AG04449 (cell line): ENCODE results near the gene IP6K3.

ENCODE experiments used
- CTCF ChIA-PET: fragments of 350-600 bp; formaldehyde crosslinking; extraction: SDS; loops from one replicate; lab custom pipeline; 2021; ENCODE audit warnings: antibody characterized with exemption; lab: Yijun Ruan, JAX
- POLR2A ChIA-PET: fragments of 400-600, 350-600 bp; formaldehyde crosslinking; extraction: SDS; loops from one replicate; lab custom pipeline; 2020; ENCODE audit warnings: antibody characterized with exemption, inconsistent platforms; lab: Yijun Ruan, JAX
- DNase-seq: peaks from one replicate; pipeline ENCODE4 v3.0.0-alpha.2; 2010; ENCODE audit warnings: low read depth, low spot score
- H3K4me3 ChIP-seq: 2 replicates; pipeline ENCODE4 v1.5.1; 2011; ENCODE audit warnings: low read depth, mild to moderate bottlenecking, control low read depth, low read length
- TF ChIP-seq, protein P1 (sequence below): IDR thresholded peaks from one replicate; pipeline ENCODE4 v1.5.1; 2011; ENCODE audit warnings: mild to moderate bottlenecking, moderate library complexity, low read length, control low read depth, inconsistent platforms; ENCODE audit not compliant: insufficient read depth; ENCODE audit errors: missing control alignments

IP6K3 gene

DNA sequence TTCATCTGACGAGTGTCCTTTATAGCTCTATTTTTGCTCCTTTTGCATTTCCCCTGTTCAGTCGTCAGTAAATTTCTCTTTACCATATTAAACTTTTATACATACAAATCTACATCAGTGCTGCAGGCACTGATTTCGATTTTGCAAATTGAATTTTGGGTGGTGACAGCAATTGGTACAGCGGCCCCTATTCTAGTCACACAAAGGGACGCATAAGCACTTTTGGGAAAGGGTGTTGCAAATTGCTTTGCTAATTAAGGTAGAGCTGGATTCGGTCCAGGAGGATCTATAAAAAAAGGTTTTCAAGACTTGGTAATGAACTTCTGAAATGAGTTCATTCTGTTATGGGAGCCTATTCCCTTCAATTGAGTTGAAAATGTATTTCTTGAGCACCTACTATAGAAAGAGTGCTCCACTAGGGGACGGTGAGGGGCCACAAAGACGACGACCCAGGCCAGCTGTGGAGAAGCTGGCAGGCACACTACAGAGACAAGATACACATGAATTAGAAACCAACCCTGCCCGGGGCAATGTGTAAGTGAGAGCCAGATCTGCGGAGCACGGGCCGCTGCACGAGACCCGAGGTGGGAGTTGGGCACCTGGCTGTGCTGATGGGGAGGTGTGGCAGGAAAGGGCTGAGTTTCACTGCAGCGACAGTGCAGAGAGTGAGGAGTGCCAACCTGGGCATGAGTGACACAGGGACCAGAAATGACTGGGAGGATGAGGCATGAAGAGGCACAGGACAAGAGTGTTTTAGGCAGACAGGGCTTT, 40.6 kb downstream of the IP6K3 start:
- no peak for DNase-seq
- H3K4me3 ChIP-seq, result no peak overlapping the region
- ChIA-PET POLR2A (interaction anchor here (1.0 to 2.1 kb wide), 3 partner anchors 11 to 116 kb away, joined by 3 to 12 read pairs (median 5); no protein-coding TSS in a partner anchor), CTCF (interaction anchor here (0.8 to 16.2 kb wide), 8 partner anchors 11 to 120 kb away, joined by 3 to 539 read pairs (median 5); partner anchors contain the start of gene BAK1)
- TF ChIP-seq, protein P1, sequence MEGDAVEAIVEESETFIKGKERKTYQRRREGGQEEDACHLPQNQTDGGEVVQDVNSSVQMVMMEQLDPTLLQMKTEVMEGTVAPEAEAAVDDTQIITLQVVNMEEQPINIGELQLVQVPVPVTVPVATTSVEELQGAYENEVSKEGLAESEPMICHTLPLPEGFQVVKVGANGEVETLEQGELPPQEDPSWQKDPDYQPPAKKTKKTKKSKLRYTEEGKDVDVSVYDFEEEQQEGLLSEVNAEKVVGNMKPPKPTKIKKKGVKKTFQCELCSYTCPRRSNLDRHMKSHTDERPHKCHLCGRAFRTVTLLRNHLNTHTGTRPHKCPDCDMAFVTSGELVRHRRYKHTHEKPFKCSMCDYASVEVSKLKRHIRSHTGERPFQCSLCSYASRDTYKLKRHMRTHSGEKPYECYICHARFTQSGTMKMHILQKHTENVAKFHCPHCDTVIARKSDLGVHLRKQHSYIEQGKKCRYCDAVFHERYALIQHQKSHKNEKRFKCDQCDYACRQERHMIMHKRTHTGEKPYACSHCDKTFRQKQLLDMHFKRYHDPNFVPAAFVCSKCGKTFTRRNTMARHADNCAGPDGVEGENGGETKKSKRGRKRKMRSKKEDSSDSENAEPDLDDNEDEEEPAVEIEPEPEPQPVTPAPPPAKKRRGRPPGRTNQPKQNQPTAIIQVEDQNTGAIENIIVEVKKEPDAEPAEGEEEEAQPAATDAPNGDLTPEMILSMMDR, result no peak

DNA sequence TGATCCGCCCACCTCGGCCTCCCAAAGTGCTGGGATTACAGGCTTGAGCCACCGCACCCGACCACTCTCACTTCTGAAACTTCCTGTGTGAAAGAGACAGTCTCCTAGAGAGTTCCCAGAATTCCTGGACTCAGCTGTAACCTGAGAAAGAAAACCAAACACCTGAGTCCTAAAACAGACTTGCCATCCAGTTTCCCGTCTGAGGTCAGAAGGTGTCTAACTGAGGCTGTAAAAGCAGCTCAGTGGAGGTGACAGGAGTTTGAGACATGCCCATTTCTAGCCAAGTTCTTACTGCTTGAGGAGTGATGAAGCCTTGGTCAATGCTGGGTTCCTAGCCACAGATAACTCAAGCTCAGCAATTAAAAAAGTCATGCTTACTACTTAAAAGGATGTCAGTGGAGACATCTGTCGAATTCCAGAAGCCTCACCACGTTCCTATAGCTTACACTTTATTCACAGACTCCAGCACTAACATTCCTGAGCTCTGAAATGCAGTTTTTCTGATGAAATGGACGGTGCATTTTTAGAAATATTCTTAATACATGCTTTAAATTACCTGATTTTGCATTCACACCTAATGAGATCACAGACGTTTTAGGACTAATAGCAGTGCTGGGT, 41.3 kb downstream of the IP6K3 start:
- no peak overlapping the region for H3K4me3 ChIP-seq
- TF ChIP-seq, protein P1, result no peak
- POLR2A ChIA-PET, result interaction anchor here (0.7 to 2.1 kb wide), 4 partner anchors 11 to 115 kb away, joined by 3 to 12 read pairs (median 4); no protein-coding TSS in a partner anchor
- CTCF ChIA-PET, result interaction anchor here (0.8 to 16.2 kb wide), 10 partner anchors 8 to 120 kb away, joined by 3 to 539 read pairs (median 4); partner anchors contain the start of gene BAK1
- peak; percentile 52 for DNase-seq

DNA sequence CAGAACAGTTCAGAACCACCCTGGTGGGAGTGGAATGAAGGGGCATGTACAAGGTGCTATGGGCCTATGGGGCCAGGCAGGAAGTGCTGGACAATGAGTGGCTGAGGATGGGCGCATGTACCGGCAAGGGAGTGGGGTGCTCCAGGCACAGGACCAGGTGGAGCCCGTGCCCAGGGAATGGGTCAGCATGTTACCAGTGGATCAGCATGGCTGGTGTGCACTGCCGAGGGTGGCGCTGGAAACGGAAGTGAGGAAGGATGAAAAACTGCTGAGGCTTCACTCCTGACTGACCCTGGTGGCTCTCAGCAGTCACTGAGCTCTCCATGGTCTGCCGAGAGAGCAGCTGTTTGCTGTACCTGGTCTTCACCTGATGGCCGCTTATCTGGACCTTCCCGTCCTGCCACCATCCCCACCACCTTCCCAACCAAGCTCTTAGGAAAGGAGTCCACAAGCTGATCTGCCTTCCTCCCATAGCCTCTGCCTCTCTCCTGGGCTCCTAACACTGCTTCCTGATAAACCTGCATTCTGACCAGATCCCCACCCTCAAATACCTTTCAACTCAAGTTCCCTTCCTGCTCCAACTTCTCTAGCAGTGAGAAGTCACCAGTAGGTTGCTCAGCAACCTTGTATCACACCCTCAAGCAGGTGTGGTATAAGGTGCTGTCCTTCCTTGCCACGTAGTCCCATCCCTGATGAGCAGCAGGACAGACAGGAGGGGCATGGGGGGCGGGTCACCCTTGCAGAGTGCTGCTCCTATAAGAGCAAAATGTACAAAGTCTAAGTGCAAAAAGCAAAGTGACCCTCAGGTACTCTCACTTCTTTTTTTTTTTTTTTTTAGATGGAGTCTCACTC, 42.3 kb downstream of the IP6K3 start:
- no peak for DNase-seq
- ChIA-PET CTCF (interaction anchor here (0.9 to 16.2 kb wide), 7 partner anchors 7 to 119 kb away, joined by 3 to 539 read pairs (median 6); partner anchors contain the start of gene BAK1), POLR2A (interaction anchor here (0.7 to 2.1 kb wide), 2 partner anchors 10 to 72 kb away, joined by 4 to 12 read pairs; no protein-coding TSS in a partner anchor)
- TF ChIP-seq, protein P1, result no peak
- H3K4me3 ChIP-seq, result no peak overlapping the region

DNA sequence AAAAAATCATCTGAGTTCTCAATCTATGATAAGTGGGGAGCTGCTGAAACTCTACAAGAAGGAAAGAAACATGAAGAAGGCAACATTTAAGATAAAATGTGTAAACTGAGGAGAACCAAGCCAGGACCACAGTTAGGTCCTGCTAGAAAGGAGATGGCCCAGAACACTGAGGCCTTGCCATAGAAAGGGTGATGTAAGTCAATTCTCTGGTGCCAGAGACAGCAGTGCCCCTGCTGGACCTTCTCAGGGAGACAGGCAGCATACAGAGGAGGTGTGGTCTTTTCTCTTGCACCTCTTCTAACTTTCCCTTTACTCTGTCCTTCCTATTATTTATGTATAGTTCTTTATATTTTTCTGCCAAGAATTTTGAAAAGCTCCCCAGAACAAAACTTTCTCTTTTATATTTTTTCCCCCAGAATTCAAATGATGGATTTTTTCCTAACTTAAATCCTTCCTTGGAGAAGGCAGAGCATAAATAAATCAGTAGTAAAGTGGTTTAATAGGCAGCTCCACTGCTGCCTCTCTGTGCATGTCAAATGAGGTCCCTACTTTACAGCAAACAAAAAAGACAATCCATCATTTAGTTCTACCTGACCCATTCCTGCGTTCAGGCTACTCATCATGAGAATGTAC, 44.2 kb downstream of the IP6K3 start:
- ChIA-PET CTCF (interaction anchor here (0.6 to 16.2 kb wide), 18 partner anchors 9 to 453 kb away, joined by 3 to 539 read pairs (median 6); partner anchors contain the start of genes BAK1, IP6K3, ITPR3 and UQCC2), POLR2A (no interaction called here)
- DNase-seq, result peak; percentile 21

More for the DNA sequence above, 44.2 kb downstream of the IP6K3 start:
- no peak overlapping the region for H3K4me3 ChIP-seq
- TF ChIP-seq, protein P1, result peak; percentile 76
